Ishikawa (cell line): ENCODE data around the gene JMJD7.

Experiments
- CEBPB ChIP-seq: IDR thresholded peaks from 2 replicates; pipeline ENCODE4 v1.6.1; 2012
- CREB1 ChIP-seq: IDR thresholded peaks from 2 replicates; pipeline ENCODE4 v1.6.1; 2012; ENCODE audit warnings: low read depth
- EGR1 ChIP-seq: IDR thresholded peaks from 2 replicates; pipeline ENCODE4 v1.6.1; 2012
- EP300 ChIP-seq: IDR thresholded peaks from 2 replicates; pipeline ENCODE4 v1.6.1; 2012; ENCODE audit warnings: borderline replicate concordance
- FOXM1 ChIP-seq: IDR thresholded peaks from 2 replicates; pipeline ENCODE4 v1.6.1; 2012; ENCODE audit warnings: low read depth, borderline replicate concordance
- NFIC ChIP-seq: IDR thresholded peaks from 2 replicates; pipeline ENCODE4 v1.6.1; 2012
- RAD21 ChIP-seq: IDR thresholded peaks from 2 replicates; pipeline ENCODE4 v1.6.1; 2012; ENCODE audit warnings: low read depth
- TAF1 ChIP-seq: IDR thresholded peaks from 2 replicates; pipeline ENCODE4 v1.6.1; 2012; ENCODE audit warnings: low read depth, mild to moderate bottlenecking
- TCF12 ChIP-seq: IDR thresholded peaks from 2 replicates; pipeline ENCODE4 v1.6.1; 2012; ENCODE audit warnings: low read depth
- TEAD4 ChIP-seq: IDR thresholded peaks from 2 replicates; pipeline ENCODE4 v1.6.1; 2012
- YY1 ChIP-seq: IDR thresholded peaks from 2 replicates; pipeline ENCODE4 v1.6.1; 2012; ENCODE audit warnings: low read depth
- ZBTB7A ChIP-seq: IDR thresholded peaks from 2 replicates; pipeline ENCODE4 v1.6.1; 2012; ENCODE audit warnings: low read depth
- TF ChIP-seq, protein P1 (sequence below): IDR thresholded peaks from 2 replicates; pipeline ENCODE4 v1.6.1; 2012; ENCODE audit warnings: low read depth, mild to moderate bottlenecking
- TF ChIP-seq, protein P2 (sequence below): IDR thresholded peaks from 2 replicates; pipeline ENCODE4 v1.6.1; 2012
- TF ChIP-seq, protein P3 (sequence below): IDR thresholded peaks from 2 replicates; pipeline ENCODE4 v1.6.1; 2012

The JMJD7 gene

DNA sequence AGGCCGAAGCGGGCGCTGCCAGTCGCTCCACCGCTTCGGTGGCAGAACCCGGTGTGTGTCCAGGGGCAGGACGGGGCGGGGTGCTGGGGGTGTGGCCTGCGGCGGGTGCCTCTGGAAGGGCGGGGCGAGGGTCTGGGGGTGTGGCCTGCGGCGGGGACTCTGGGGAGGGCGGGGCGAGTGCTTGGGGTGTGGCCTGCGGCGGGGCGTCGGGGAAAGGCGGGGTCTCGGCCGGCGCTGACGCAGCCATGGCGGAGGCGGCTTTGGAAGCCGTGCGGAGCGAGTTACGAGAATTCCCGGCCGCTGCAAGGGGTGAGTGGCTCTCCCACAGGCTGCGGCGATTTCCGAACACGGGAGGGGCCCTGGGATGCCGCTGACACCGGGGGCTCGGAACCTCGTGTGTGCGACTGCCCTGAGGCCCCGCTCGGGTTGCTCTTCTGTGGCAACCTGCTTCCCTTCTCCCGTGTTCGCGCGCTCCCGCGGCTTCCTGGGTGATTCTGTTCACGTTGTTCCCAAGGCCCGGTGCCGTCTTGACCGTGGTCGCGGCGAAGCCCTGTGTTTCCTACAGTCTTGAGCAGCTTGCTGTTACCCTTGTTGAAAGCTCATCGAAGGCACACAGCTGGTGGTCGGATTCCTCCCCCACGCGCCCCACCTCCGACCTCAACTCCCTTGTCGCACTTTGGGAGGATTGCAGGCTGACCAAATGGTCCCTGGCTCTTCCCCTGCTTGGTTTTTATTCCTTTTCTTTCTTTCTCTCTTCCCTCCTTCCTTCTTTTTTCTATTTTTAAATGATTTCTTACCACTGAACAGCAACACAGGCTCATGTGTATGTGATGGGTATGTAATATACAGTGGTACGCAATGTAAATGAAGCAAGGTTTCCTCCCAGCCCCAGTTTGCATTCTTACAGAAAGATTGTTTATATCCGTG is at the start of gene JMJD7:
Gene JMJD7, plus strand, starts transcription at position 213 of the 927 bp plus-strand sequence. Its CDS starts 33 bp downstream, at position 246.
- TF ChIP-seq, protein P1, sequence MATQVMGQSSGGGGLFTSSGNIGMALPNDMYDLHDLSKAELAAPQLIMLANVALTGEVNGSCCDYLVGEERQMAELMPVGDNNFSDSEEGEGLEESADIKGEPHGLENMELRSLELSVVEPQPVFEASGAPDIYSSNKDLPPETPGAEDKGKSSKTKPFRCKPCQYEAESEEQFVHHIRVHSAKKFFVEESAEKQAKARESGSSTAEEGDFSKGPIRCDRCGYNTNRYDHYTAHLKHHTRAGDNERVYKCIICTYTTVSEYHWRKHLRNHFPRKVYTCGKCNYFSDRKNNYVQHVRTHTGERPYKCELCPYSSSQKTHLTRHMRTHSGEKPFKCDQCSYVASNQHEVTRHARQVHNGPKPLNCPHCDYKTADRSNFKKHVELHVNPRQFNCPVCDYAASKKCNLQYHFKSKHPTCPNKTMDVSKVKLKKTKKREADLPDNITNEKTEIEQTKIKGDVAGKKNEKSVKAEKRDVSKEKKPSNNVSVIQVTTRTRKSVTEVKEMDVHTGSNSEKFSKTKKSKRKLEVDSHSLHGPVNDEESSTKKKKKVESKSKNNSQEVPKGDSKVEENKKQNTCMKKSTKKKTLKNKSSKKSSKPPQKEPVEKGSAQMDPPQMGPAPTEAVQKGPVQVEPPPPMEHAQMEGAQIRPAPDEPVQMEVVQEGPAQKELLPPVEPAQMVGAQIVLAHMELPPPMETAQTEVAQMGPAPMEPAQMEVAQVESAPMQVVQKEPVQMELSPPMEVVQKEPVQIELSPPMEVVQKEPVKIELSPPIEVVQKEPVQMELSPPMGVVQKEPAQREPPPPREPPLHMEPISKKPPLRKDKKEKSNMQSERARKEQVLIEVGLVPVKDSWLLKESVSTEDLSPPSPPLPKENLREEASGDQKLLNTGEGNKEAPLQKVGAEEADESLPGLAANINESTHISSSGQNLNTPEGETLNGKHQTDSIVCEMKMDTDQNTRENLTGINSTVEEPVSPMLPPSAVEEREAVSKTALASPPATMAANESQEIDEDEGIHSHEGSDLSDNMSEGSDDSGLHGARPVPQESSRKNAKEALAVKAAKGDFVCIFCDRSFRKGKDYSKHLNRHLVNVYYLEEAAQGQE = no peak
- TF ChIP-seq CEBPB (no peak), CREB1 (0 out of 2 replicates have a peak, but pooled peaks have one; percentile 9), RAD21 (no peak), TEAD4 (0 out of 2 replicates have a peak, but pooled peaks have one; percentile 26), EGR1 (peak; percentile 61), TCF12 (0 out of 2 replicates have a peak, but pooled peaks have one; percentile 45), TAF1 (peak; percentile 82; the same call in 1 of the 2 replicates), EP300 (no peak), FOXM1 (no peak), ZBTB7A (no peak), NFIC (no peak), YY1 (peak; percentile 86)
- TF ChIP-seq, protein P2, sequence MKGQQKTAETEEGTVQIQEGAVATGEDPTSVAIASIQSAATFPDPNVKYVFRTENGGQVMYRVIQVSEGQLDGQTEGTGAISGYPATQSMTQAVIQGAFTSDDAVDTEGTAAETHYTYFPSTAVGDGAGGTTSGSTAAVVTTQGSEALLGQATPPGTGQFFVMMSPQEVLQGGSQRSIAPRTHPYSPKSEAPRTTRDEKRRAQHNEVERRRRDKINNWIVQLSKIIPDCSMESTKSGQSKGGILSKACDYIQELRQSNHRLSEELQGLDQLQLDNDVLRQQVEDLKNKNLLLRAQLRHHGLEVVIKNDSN = no peak
- TF ChIP-seq, protein P3, sequence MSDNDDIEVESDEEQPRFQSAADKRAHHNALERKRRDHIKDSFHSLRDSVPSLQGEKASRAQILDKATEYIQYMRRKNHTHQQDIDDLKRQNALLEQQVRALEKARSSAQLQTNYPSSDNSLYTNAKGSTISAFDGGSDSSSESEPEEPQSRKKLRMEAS = 0 out of 2 replicates have a peak, but pooled peaks have one; percentile 32

DNA sequence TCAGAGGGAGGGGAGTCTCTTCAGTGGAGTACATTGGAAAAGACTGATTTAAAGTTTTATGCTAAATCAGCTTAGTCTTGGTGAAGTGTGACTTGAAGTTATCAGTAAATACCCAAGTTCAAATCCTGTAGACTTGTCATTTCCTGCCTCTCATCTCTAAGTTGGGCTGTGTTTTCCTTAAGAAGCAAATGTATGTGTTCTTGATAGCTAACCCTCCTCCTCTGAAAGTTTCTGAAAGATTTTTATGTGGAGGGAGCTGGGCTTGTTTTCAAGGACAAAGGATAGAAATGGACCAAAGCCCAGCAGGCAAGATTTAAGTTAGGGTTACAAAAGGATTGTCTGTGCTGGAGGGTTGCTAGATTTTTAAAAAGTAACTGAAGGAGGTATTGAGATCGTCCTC is 49.4 kb upstream of the JMJD7 start:
- TF ChIP-seq, protein P1 = no peak
- TF ChIP-seq TCF12 (no peak), NFIC (no peak), ZBTB7A (no peak), YY1 (no peak), TAF1 (no peak), EP300 (no peak), TEAD4 (no peak), FOXM1 (no peak), RAD21 (no peak), CREB1 (no peak), EGR1 (no peak), CEBPB (no peak)
- TF ChIP-seq, protein P3 = no peak
- TF ChIP-seq, protein P2 = no peak

DNA sequence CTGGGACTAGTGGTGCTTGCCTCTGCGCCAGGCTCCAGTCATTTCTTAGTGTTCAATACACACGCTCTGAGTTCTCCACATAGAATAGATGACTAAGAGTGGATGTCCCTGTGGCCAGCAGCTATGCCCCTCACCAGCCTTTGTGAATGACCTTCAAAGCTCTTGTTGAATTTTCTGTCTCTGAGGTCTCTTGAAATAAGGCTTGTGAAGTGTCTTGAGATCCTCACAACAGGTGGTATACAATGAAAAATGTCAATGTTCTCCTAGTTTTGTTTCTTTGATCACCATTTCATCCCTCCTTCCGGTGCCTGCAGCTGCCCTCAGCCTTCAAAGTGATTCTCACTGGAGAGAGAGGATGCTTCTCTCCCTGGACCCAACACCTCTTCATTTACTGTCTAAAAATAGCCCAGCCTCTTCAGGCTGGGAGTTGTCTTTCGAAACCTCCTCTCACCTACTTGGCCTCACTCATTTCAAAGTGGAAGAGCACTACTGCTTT is 48.2 kb upstream of the JMJD7 start:
- TF ChIP-seq, protein P2 = no peak
- no peak for TF ChIP-seq RAD21
- TF ChIP-seq, protein P3 = no peak
- TF ChIP-seq EGR1 = no peak
- no peak for TF ChIP-seq CREB1
- TF ChIP-seq YY1 = no peak
- TF ChIP-seq FOXM1 = no peak
- no peak for TF ChIP-seq TAF1
- no peak for TF ChIP-seq CEBPB
- TF ChIP-seq, protein P1 = no peak
- TF ChIP-seq ZBTB7A = no peak
